ENCODE measurements around the gene FAM174C. TPM values are rescaled to one million over a fixed set of nuclear protein-coding genes. Genes with fewer than 3 reads are reported as not detected.

The FAM174C gene
- total and polyA plus RNA-seq, 10 of the 15 experiments (the other 5 are each of a cell fraction or from before 2014, with no cell fraction given) = 0.89 to 94.6 (median 43.6) TPM

DNA sequence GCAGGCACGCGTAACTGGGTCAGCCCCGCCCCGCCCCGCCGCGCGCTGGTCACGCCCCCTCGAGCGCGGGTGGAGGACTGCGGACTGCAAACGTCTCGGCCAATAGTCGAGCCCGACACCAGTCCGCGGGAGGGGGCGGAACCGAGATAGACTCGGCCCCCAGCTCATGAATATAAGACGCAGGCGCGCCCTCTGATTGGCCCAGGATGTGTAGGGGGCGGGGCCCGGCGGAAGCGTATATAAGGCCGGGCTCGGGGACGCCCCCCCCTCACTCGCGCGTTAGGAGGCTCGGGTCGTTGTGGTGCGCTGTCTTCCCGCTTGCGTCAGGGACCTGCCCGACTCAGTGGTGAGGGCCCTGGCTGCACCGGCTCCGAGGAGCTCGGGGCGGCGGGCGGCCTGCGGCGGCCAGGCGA, 6.3 kb upstream of the FAM174C start, which contains the start of gene CIRBP (continued):
- TF ChIP-seq CBFB (IDR thresholded peaks at IDR 0.05; ENCODE audit: low read depth) (peak; percentile 76; the same call in 1 of the 2 replicates), POU2F2 (IDR thresholded peaks at IDR 0.05; ENCODE audit: borderline replicate concordance, low read depth, low read length) (peak; percentile 97), NFXL1 (IDR thresholded peaks at IDR 0.05; ENCODE audit: borderline replicate concordance) (no peak), TBL1XR1 (IDR thresholded peaks at IDR 0.05; ENCODE audit: low read depth, low read length) (peak; percentile 1; the same call in 1 of the 2 replicates), SMAD1 (IDR thresholded peaks at IDR 0.05; ENCODE audit: low read depth, partially characterized antibody) (peak; percentile 82), PML (IDR thresholded peaks at IDR 0.05; ENCODE audit: low read length) (no peak), CEBPB (IDR thresholded peaks at IDR 0.05; ENCODE audit: borderline replicate concordance in 1 of 2, low read depth in 2 of 2, low read length in 2 of 2) (no peak), MTA3 (IDR thresholded peaks at IDR 0.05; ENCODE audit: borderline replicate concordance, low read length) (no peak), NBN (IDR thresholded peaks at IDR 0.05) (peak; percentile 14; the same call in 1 of the 2 replicates), KLF5 (IDR thresholded peaks at IDR 0.05; ENCODE audit: partially characterized antibody) (no peak), NFYB (IDR thresholded peaks at IDR 0.05; ENCODE audit: insufficient read depth, low read depth, low read length) (peak; percentile 71; the same call in 1 of the 2 replicates), REST (IDR thresholded peaks at IDR 0.05; ENCODE audit: low read depth, low read length) (no peak), CHD2 (IDR thresholded peaks at IDR 0.05; ENCODE audit: borderline replicate concordance, low read depth, low read length) (peak; percentile 53; the same call in 1 of the 2 replicates), NFIC (IDR thresholded peaks at IDR 0.05; ENCODE audit: low read depth, low read length) (no peak), BHLHE40 (IDR thresholded peaks at IDR 0.05; ENCODE audit: borderline replicate concordance in 1 of 2, low read depth in 2 of 2, low read length in 1 of 2) (peak in 1 of 2 experiments; percentile 99; a peak in 2 of 4 replicates), MTA2 (IDR thresholded peaks at IDR 0.05; ENCODE audit: low read depth) (no peak), MEF2B (IDR thresholded peaks at IDR 0.05; ENCODE audit: partially characterized antibody, poor library complexity, severe bottlenecking) (no peak)
- TF ChIP-seq, protein P1, sequence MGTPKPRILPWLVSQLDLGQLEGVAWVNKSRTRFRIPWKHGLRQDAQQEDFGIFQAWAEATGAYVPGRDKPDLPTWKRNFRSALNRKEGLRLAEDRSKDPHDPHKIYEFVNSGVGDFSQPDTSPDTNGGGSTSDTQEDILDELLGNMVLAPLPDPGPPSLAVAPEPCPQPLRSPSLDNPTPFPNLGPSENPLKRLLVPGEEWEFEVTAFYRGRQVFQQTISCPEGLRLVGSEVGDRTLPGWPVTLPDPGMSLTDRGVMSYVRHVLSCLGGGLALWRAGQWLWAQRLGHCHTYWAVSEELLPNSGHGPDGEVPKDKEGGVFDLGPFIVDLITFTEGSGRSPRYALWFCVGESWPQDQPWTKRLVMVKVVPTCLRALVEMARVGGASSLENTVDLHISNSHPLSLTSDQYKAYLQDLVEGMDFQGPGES (IDR thresholded peaks at IDR 0.05) = no peak
- TF ChIP-seq, protein P2, sequence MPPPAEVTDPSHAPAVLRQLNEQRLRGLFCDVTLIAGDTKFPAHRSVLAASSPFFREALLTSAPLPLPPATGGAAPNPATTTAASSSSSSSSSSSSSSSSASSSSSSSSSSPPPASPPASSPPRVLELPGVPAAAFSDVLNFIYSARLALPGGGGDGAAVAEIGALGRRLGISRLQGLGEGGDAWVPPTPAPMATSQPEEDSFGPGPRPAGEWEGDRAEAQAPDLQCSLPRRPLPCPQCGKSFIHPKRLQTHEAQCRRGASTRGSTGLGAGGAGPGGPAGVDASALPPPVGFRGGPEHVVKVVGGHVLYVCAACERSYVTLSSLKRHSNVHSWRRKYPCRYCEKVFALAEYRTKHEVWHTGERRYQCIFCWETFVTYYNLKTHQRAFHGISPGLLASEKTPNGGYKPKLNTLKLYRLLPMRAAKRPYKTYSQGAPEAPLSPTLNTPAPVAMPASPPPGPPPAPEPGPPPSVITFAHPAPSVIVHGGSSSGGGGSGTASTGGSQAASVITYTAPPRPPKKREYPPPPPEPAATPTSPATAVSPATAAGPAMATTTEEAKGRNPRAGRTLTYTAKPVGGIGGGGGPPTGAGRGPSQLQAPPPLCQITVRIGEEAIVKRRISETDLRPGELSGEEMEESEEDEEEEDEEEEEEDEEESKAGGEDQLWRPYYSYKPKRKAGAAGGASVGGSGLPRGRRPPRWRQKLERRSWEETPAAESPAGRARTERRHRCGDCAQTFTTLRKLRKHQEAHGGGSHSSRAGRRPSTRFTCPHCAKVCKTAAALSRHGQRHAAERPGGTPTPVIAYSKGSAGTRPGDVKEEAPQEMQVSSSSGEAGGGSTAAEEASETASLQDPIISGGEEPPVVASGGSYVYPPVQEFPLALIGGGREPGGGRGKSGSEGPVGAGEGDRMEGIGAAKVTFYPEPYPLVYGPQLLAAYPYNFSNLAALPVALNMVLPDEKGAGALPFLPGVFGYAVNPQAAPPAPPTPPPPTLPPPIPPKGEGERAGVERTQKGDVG (CRISPR knock-in tag; IDR thresholded peaks at IDR 0.05) = no peak
- TF ChIP-seq, protein P3, sequence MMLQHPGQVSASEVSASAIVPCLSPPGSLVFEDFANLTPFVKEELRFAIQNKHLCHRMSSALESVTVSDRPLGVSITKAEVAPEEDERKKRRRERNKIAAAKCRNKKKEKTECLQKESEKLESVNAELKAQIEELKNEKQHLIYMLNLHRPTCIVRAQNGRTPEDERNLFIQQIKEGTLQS (IDR thresholded peaks at IDR 0.05; ENCODE audit: borderline replicate concordance, extremely low read depth, low read depth, low read length) = no peak
- TF ChIP-seq, protein P4, sequence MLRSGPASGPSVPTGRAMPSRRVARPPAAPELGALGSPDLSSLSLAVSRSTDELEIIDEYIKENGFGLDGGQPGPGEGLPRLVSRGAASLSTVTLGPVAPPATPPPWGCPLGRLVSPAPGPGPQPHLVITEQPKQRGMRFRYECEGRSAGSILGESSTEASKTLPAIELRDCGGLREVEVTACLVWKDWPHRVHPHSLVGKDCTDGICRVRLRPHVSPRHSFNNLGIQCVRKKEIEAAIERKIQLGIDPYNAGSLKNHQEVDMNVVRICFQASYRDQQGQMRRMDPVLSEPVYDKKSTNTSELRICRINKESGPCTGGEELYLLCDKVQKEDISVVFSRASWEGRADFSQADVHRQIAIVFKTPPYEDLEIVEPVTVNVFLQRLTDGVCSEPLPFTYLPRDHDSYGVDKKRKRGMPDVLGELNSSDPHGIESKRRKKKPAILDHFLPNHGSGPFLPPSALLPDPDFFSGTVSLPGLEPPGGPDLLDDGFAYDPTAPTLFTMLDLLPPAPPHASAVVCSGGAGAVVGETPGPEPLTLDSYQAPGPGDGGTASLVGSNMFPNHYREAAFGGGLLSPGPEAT (IDR thresholded peaks at IDR 0.05; ENCODE audit: low read depth) = no peak

Data from GM12878 (cell line).